Liver (tissue), 3 donors: ENCODE results near the gene BASP1.

ENCODE experiments used
- EGR1 ChIP-seq, 2 donors: IDR thresholded peaks; 2 replicates each; pipeline ENCODE4 v1.6.1; 2016 to 2018; ENCODE audit warnings: antibody characterized with exemption in 2 of 2, low read depth in 2 of 2
- RAD21 ChIP-seq, 2 donors: IDR thresholded peaks; 2 replicates each; pipeline ENCODE4 v1.6.1; 2016; ENCODE audit warnings: antibody characterized with exemption in 2 of 2, mild to moderate bottlenecking in 2 of 2
- TAF1 ChIP-seq: conservative IDR thresholded peaks from 2 replicates; pipeline ENCODE4 v1.6.1; 2016; ENCODE audit warnings: antibody characterized with exemption, mild to moderate bottlenecking
- YY1 ChIP-seq: IDR thresholded peaks from 2 replicates; pipeline ENCODE4 v1.6.1; 2016; ENCODE audit warnings: antibody characterized with exemption, mild to moderate bottlenecking
- ZBTB33 ChIP-seq: IDR thresholded peaks from 2 replicates; pipeline ENCODE4 v1.6.1; 2016; ENCODE audit warnings: antibody characterized with exemption
- TF ChIP-seq, protein P1 (sequence below): fragments of 150-350 bp; IDR thresholded peaks from 2 replicates; pipeline ENCODE4 v1.5.1; 2017; ENCODE audit warnings: improper control_type of control experiment, low read depth, low read length; ENCODE audit not compliant: missing input control
- donor health status: healthy.
- donor health status: healthy.

DNA sequence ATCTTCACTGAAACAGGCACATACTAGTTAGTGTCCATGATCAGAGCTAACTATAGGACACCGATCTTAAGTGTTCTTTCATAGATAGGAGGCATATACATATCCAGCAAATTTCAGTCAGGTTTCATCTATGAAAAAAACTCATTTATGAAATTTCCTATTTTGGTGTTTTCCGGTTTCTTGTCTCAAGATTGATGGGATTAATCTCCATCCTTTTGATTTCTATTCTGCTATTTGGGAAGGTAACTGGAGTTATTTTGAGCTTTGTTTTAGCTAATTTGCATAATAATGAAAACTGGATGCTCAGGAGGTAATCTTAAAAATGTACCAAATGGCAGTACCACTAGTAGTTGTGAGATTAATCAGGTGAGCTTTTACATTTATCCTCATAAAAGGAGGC is 62.1 kb downstream of the BASP1 start:
- TF ChIP-seq YY1 (no peak), EGR1 (IDR thresholded peaks at IDR 0.05; ENCODE audit: low read depth in 2 of 2) (no peak), ZBTB33 (no peak), TAF1 (no peak), RAD21 (IDR thresholded peaks at IDR 0.05) (no peak)
- TF ChIP-seq, protein P1, sequence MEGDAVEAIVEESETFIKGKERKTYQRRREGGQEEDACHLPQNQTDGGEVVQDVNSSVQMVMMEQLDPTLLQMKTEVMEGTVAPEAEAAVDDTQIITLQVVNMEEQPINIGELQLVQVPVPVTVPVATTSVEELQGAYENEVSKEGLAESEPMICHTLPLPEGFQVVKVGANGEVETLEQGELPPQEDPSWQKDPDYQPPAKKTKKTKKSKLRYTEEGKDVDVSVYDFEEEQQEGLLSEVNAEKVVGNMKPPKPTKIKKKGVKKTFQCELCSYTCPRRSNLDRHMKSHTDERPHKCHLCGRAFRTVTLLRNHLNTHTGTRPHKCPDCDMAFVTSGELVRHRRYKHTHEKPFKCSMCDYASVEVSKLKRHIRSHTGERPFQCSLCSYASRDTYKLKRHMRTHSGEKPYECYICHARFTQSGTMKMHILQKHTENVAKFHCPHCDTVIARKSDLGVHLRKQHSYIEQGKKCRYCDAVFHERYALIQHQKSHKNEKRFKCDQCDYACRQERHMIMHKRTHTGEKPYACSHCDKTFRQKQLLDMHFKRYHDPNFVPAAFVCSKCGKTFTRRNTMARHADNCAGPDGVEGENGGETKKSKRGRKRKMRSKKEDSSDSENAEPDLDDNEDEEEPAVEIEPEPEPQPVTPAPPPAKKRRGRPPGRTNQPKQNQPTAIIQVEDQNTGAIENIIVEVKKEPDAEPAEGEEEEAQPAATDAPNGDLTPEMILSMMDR = no peak
